HG03280 (cell line): ENCODE results near the gene C3orf52.
A peak's percentile ranks its signal among the peaks of the same experiment; 100 is the strongest.

ENCODE experiments used
- ATAC-seq: cut with Tn5 transposase; IDR thresholded peaks from one replicate; pipeline ENCODE4 v1.9.1; 2021; ENCODE audit warnings: mild to moderate bottlenecking, moderate library complexity; ENCODE audit not compliant: unreplicated experiment

Gene C3orf52

DNA sequence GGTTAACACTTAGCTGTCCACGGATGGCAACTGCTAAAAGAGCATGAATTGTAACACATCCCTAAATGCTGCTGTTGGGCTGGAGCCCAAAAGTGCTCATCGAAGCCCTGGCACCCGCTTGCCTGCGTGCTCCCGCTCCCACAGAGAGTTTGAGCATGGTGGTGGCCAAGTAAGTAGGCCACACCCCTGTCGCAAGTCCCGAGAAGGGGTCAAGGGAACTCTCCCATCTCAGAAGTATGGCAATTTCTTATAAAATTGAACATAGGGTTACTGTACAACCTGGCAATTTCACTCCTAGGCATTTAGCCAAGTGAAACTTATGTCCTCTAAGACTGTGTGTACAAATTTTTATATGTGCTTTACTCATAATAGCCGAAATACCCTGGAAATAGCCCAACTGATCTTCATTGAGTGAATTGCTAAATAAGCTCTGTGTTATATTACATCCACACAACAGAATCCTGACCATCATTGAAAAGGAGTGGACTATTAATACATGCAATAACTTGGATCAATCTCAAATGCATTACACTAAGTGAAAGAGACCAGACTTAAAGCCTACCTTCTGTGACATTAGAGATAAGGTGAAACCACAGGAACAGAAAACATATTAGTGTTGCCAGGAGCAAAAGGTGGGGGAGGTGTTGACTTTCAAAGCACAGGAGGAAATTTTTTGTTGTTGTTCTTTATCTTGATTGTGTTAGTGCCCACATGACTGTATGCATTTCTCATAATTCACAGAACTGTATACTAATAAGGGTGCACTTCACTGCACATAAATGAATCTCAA is 48.3 kb downstream of the C3orf52 start:
- ATAC-seq: no peak

DNA sequence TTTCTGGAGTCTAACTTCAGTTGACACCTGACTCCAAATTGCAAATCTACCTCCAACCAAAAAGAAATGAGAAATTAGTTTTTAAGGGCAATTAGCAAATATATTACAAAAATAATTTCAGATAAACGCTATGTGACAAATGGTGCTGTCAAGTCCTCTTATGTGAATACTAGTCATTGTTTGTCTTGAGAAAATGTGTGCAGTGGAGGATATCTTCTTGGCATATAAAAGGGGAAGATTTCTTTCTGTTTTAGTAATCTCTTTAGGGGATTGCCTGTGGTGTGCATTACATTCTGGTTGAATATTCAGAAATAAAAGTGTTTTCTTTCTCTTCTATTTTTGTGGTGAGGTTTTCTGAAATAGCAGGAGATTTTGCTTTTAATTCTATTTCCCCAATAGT is 49.9 kb downstream of the C3orf52 start:
- ATAC-seq: no peak

DNA sequence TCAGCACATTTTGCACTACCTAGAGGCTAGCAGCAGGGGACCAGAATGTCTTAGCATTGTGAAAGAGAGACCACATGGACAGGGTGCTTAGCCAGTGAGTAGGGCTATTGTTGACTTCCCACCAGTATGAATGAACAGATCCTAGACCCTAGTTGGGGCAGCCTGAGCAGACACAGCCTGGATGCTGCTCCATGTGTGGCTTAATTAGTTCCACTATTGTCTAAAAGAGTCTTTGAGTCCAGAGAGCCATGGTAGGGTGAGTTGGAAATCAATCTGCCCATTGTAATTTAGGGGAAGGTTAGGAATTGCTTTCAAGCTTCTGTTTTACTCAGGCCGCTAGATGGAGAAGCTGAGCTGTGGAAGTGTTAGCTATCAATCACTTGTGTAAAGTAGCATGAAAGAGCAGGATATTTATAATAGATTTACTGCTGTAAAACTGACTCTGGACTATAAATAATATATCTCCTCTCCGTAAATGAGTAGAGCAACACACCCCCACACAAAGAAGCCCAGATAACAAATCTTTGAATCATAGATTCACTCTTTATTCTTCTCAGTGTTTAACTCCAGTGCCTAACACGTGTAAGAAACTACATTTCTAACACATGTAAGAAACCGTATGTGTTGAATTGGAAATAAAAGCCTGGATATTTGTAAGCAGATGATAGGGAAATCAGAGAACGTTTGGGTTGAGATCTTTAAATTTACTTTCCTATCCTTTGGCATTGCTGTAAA is 50.9 kb downstream of the C3orf52 start:
- ATAC-seq: peak; percentile 31

DNA sequence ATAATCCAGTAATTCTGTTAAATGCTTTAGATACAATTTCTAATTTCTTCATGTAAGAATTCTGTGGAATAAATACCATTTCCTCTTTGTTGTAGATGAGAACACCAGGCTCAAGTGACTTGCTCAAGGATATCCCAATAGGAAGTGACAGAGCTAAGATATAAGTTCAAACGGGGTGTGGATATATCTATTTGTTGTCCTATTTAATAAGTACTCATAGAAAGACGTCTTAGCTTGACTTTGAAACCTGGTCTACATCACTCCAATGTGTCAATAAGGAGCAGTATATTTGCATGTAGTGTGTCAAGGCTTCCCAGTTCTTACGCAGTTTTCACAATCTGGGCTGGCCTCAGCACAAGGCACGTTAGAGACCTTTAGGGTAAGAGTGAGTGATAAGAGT is 51.6 kb downstream of the C3orf52 start:
- ATAC-seq: no peak

DNA sequence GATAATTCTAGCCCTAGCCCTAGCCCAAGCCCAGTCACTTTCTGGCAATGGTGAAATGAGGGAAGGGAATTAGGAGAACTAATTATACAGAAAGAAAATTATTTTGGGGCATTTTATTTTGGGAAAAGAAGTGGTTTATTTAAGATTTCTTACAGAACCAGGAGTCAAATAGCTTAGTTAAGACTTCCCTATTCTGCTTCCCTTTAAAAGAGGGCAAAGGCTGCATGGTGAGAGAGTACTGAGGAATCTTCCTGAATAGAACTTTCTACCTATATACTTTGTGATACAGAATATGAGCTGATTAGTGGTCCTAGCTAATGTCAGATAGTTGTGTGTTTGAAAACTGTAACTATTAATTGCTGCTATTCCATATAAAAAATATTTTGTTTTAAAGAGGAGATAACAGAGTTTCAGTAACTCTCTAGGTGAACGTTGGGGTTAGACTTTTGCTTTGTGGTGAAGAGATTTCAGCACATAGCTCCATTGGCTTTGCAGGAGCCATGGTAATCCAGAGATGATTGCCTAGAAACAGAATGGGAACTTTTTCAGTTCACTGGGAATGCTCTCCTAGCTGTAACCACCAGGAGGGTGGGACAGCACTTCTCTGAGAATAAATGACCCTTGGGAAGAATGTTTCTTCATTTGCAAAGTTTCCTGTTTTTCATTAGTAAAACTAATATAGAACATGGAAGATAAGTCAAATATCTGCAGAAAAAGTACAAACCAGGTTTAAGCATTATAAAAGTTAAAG is 52.2 kb downstream of the C3orf52 start:
- no peak for ATAC-seq

DNA sequence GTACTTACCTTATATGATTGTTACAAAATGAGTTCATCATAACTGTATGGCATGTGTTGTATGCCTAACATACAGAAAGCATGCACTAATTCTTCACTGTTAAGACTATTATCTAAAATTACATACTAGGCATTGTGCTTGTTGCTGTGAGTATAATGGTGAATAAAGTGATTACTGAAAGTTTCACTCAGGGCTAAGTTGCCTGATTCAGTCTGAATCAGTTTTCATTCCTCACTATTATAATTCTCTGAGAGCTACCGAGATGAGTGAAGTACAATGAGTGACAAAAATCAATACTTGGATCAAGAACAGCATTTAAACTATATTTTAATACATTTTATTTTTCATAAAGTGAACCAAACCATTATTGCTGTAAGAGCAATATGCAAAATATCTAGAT is 54.4 kb downstream of the C3orf52 start:
- ATAC-seq: no peak

DNA sequence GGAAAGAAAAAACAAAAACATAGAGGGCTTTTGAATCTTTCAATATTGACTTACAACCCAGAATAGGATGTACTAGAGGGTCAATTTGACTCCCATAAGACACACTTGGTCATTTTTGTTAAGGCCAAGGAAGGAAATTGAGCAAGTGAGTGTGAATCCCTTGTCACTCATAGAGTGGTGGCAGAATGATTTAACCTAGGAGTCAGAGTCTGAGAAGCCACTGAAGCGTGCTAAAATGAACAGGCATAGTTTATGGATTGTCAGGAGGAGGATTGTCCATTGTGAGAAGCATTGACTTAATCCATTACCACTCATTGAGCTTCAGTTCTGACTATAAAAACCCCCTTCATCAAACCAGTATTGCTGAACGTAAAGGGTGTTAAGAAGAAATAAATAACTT is 55.1 kb downstream of the C3orf52 start:
- no peak for ATAC-seq

DNA sequence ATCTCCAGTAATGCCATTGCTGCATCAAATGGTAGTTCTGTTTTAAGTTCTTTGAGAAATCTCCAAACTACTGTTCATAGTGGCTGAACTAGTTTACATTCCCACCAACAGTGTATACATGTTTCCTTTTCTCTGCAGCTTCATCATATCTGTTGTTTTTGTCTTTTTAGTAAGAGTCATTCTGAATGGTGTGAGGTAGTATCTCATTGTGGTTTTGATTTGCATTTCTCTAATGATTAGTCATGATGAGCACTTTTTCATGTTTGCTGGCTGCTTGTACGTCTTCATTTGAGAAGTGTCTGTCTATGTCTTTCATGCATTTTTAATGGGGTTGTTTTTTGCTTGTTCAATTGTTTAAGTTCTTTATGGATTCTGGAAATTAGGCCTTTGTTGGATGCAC is 57.1 kb downstream of the C3orf52 start:
- no peak for ATAC-seq

DNA sequence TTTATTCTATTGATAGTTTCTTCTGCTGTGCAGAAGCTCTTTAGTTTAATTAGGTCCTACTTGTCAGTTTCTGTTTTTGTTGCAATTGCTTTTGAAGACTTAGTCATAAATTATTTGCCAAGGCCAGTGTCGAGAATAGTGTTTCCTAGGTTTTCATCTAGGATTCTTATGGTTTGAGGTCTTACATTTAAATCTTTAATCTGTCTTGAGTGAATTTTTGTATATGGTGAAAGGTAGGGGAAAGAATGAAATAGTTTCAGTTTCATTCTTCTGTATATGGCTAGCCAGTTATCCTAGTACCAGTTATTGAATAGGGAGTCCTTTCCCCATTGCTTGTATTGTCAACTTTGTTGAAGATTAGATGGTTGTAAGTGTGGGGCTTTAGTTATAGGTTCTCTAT is 57.5 kb downstream of the C3orf52 start:
- no peak for ATAC-seq

DNA sequence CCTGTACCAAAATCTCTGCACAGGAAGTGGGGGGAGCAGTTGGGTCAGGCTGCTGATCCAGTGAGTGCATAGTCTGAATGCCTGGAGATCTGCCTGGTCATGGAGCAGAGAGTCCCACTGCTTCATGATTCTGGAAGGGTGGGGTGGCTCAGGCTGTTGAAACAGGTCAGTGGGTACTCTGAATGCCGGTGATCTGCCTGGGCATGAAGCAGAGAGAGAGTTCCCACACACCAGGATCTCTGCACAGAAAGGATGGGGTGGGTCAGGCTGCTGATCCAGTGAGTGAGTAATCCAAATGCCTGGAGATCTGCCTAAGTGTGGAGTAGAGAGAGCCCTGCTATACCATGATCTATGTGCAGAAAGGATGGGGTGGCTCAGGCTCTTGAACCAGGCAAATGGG is 62.9 kb downstream of the C3orf52 start:
- no peak for ATAC-seq

DNA sequence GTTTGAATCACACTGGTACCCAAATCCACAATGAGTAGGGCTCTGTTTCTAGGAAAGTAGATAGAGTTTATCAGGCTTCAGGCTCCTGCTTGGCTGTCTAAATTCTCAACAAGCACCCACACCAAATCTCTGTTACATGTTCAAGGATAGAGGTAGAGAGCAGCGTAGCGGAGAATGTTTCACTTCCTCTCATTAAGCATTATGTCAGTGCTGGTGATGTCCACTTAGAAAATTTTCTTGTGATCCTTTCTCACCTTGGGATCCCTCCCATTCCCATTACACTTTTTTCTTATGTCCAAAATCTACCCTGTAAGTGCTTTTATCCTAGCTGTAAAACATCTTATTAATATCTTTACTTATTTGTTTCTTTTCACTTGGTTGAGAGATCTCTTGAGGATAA is 81.6 kb downstream of the C3orf52 start:
- ATAC-seq: no peak
